NCI-H345 treated with DMSO at 0.1 percent for 48 hours (cell line): ENCODE measurements around the gene ZMYND8.

Experiments
- DNase-seq: peaks from one replicate; lab custom pipeline; 2025; ENCODE audit not compliant: unreplicated experiment; lab: John Stamatoyannopoulos, UW

Gene ZMYND8

GRCh38 chr20:47228654-47229053 lies 127.8 kb downstream of the ZMYND8 start:
- no peak for DNase-seq

- no peak for DNase-seq
Measured at GRCh38 chr20:47227576-47227975, 128.9 kb downstream of the ZMYND8 start.

- no peak for DNase-seq
Measured at GRCh38 chr20:47227119-47227518, 129.4 kb downstream of the ZMYND8 start.

GRCh38 chr20:47225458-47225857 lies 131.0 kb downstream of the ZMYND8 start:
- no peak for DNase-seq

GRCh38 chr20:47224857-47225256 lies 131.6 kb downstream of the ZMYND8 start:
- no peak for DNase-seq

GRCh38 chr20:47224300-47224791 lies 132.2 kb downstream of the ZMYND8 start:
- DNase-seq, result no peak

GRCh38 chr20:47223896-47224295 lies 132.6 kb downstream of the ZMYND8 start:
- DNase-seq, result no peak

- DNase-seq, result no peak
Measured at GRCh38 chr20:47222468-47223119, 133.9 kb downstream of the ZMYND8 start.

GRCh38 chr20:47221036-47221625 lies 135.4 kb downstream of the ZMYND8 start:
- DNase-seq, result no peak

GRCh38 chr20:47220161-47220582 lies 136.3 kb downstream of the ZMYND8 start:
- DNase-seq, result no peak

- DNase-seq, result no peak
Measured at GRCh38 chr20:47217482-47218446, 138.7 kb downstream of the ZMYND8 start.

GRCh38 chr20:47216819-47217410 lies 139.6 kb downstream of the ZMYND8 start:
- DNase-seq, result no peak

GRCh38 chr20:47215653-47216397 lies 140.7 kb downstream of the ZMYND8 start:
- no peak for DNase-seq

- DNase-seq, result no peak
Measured at GRCh38 chr20:47213966-47214365, 142.5 kb downstream of the ZMYND8 start.

GRCh38 chr20:47212606-47213207 lies 143.8 kb downstream of the ZMYND8 start:
- DNase-seq, result no peak

GRCh38 chr20:47211036-47211435 lies 145.5 kb downstream of the ZMYND8 start:
- no peak for DNase-seq

- DNase-seq, result no peak
Measured at GRCh38 chr20:47210470-47210869, 146.0 kb downstream of the ZMYND8 start.

- DNase-seq, result no peak
Measured at GRCh38 chr20:47209982-47210381, 146.5 kb downstream of the ZMYND8 start.

GRCh38 chr20:47208534-47209174 lies 147.8 kb downstream of the ZMYND8 start:
- no peak for DNase-seq
